NCI-H345 (cell line): ENCODE data around the gene PKP1.
A peak's percentile ranks its signal among the peaks of the same experiment; 100 is the strongest.

Experiments
- DNase-seq: peaks from one replicate; lab custom pipeline; 2025; lab: John Stamatoyannopoulos, UW

PKP1 gene

DNA sequence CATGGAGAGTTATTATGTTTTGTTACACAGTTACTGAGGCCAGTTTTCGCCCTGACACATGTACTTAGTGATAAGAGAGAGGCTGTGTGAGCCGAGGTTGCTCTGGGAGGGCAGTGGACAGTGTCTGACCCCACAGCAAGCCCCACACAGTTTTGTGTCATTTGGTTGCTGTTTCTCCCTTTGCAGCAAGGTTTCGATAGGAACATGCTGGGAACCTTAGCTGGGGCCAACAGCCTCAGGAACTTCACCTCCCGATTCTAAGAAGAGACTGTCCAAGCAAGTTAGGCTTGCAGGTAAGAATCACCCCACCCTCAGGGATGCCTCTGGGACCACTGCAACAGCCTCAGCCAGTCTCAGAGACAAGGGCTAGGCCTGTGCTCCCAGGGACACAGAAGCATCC, 45.3 kb downstream of the PKP1 start:
- no peak for DNase-seq

GRCh38 chr1:201329286-201329685, 46.0 kb downstream of the PKP1 start:
- DNase-seq: no peak

DNA sequence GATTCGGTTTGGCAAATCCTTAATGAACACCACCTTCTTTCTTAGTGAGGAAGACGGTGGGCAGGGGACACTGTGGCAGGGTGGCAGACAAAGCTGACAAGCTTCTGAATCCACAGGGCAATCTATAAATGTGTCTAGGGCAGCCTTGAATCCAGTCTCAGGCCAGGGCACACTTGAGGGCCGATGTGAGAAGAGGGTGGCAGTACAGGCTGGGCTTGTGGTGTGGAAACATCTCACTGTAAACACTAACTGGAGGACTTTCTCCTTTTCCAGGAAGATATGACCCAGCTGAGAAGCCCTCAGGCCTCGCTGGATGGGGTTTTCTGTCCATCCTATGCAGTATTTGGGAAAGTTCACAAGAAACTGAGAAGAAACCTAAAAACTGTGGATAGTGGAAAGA, 46.5 kb downstream of the PKP1 start:
- no peak for DNase-seq

DNA sequence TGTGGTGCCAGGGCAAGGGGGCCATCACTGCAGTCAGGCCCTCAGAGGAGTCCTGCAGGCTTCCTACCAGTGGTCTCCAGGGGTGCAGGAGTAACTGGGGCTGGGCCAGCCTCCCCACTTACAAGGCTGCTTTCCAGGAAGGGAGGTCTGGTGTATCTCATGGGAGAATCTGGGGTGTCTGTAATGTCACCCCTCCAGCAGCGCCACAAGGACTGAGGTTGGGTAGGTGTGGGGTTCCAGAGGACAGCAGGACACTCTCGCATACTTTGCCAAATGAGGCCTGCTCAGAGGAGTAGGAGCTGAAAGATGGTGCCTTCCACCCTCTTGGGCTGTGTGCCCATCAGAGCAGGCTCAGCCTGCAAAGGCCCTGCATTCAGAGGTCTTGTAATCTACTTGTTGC, 47.2 kb downstream of the PKP1 start:
- no peak for DNase-seq

DNA sequence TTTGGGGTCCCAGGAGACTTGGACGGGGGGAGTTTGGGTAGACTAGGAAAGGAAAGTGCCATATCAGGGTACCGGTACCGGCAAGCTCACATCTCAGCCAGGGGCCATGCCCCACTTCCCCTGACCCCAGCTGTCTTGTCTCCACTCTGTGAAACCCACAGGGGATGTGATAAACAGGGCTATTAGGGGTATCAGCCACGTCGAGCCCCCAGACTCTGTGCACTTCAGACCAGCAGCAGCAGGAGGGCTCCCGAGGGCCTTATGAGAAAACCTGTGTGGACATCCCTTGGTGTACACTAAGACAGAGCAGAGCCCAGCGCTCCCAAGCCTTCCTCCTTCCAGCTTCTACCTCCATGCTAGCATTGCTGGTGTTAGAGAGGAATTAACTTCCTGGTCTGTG, 47.9 kb downstream of the PKP1 start:
- no peak for DNase-seq

- DNase-seq: no peak
These were observed 48.7 kb downstream of the PKP1 start for GRCh38 chr1:201332021-201332420.

DNA sequence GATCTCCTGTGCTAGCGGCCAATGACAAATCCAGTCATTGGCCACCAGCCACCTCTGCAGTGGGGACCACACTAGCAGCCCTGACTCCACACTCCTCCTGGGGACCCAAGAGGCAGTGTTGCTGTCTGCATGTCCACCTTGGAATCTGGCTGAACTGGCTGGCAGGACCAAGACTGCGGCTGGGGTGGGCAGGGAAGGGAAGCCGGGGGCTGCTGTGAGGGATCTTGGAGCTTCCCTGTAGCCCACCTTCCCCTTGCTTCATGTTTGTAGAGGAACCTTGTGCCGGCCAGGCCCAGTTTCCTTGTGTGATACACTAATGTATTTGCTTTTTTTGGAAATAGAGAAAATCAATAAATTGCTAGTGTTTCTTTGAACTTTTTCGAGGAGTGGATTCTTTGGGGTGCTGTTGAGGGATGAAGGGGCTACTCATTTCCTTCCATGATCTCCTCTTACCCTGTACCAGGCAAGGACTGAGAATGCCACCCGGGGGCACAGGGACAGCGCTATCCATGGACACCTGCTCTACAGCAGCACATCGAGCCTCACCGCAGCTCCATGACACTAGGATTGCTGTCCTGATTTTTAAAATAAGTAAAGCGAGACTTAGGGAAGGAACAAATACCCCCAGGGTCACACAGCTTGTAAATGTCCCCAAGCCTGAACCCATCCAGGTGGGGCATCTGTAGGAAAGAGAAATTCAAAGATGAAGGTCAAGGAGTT, 49.5 kb downstream of the PKP1 start:
- DNase-seq: no peak

GRCh38 chr1:201334325-201335173, 51.2 kb downstream of the PKP1 start:
- no peak for DNase-seq

- DNase-seq: no peak
These were observed 52.0 kb downstream of the PKP1 start for GRCh38 chr1:201335174-201335870.

DNA sequence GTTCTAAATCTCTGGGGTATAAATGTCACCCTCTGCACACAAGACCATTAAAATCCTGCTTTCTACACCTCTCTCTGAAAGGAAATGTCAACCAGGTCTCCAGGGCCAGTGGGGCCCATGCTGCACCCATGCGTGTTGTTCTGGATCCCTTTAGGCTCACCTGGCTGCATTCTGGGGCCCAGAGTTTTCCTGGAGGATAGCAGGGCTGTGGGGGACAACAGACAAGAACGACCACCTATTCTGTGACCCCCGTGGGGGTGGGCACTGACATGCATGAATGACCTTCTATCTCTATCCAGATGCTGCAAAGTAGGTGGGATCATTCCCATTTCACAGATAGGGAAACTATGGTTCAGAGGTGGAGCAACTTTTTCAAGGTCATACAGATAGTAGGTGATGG, 52.6 kb downstream of the PKP1 start:
- DNase-seq: no peak

- DNase-seq: no peak
These were observed 53.6 kb downstream of the PKP1 start for GRCh38 chr1:201336711-201337450.

DNA sequence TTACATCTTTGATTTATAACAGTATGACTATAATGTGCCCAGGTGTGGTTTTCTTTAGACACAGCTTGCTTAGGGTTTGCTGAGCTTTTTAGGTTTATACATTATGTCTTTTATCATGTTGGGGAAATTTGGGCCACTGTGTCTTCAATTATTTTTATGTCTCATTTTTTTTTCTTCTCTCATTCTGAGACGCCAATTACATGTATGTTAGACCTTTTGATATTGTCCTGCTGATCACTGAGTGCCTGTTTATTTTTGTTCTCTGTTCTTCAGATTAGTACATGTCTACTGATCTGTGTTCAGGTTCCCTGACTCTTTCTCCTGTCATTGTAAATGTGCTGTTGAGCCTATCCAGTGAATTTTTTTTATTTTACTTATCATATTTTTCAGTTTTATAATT, 58.1 kb downstream of the PKP1 start:
- DNase-seq: no peak

DNA sequence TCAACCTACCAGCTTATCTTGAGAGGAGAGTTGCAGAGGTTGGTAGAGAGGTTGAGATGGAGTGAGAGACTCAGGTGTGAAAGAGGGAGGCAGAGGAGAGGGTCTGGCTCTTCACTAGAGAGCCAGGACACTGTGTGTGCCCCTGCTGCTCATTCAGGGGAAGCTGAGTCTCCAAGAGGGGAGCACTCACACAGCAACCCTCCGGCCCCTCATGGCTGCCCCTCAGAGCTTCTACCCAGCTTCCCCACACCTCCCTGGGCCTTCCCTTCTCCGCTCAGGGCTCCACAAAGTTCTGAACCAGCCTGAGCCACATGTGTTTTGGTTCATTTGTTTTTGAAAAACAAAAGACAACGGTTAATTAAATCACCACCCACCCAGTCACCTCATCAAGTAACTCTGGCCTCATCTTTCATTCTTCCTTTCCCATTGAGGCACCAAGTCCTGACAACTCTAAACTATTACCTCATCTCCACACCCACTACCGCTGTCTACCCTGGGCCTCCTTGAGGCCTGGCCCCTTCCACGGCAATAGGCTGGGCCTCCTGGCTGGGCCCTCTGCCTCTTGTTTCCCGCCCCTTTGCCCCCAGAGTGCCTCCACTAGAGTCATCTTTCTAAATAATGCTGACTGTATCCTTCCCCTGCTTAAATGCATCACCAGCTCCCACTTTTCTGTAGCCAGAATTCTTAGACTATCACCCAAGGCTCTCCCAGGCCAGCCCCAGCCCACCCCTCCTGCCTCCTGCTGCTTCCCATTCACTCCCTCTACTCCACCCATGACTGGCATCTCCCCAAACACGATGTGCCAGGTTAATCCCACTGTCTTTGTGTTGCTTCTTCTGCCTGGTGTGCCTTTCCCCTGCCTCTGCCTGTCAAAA, 61.1 kb downstream of the PKP1 start:
- peak; percentile 3 for DNase-seq

DNA sequence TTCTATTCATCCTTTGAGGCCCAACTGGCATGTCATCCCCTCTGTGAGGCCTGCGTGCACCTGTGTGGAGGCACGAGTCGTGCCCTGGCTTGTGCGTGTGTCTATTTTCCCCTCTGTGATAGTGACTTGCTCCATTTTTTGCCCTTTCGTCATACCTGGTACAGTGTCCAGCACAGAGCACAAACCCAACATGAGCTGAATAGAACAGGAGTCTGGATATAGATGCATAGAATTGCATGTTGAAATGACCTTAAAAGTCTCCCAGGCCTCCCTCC, 61.7 kb downstream of the PKP1 start:
- DNase-seq: no peak

- peak; percentile 17 for DNase-seq
These were observed 63.1 kb downstream of the PKP1 start for GRCh38 chr1:201346337-201346939.

DNA sequence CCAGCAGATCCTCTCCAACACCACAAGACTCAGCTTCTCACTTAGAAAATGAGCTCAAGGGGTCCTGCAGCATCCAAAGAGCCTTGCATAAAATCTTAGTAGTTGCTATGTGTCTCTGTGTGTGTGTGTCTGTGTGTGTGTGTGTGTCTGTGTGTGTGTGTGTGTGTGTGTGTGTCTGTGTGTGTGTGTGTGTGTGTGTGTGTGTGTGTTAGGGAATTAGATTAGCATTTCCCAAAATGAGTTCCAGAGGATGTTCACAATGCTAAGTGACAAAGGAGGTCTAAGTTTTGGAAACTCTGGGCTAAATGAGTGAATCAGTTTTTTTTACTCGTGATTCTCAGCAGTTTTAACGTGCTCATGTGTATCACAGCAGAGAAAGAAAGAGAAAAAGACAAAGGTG, 63.7 kb downstream of the PKP1 start:
- DNase-seq: no peak

DNA sequence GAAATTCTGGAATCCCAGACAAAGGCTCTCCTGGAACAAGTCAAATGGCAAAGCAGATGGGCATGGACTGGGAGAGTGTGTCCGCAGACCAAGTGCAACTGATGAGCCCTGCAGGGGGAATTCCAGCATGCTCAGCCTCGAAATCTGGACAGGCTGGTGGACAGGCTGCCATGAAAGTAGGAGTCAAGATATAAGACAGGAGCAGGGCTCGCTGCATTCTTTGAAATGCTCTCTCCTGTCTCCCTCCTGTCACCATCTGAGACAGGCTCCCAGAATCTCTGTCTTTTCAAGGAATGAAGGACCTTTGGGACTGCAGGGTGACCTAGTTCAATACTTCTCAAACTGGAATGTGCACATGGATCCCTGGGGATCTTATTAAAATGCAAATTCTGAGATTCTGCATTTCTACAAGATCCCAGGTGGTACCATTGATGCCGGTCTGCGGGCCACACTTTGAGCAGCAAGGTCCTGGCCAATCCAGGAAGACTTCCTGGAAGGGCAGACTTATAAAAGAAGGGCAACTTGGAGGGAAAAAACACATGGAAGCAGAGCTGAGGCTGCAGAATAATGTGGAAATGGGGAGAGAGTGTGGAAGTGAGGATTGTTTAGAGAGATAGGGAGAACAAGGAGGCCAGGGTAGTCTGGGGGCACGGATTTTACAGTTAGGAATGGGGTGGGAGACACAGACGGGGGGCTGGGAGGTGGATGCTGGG, 64.3 kb downstream of the PKP1 start:
- no peak for DNase-seq

DNA sequence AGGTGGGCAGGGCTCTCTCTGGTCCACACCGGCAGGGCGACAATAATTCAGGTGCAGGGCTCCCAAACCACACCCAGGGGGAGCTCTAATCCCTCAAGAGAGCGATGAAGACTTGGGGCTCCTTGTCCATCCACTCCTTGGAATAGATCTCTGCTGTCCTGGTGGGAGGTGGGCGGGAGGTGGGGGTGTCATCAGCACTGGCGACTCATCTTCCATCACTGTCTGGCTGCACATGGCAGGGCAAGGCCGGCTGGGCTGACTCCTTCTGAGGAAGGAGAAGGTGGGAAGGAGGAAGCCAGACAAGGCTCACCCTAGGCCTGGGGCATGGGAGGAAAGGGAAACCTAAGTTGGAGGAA, 64.9 kb downstream of the PKP1 start:
- DNase-seq: peak; percentile 32

DNA sequence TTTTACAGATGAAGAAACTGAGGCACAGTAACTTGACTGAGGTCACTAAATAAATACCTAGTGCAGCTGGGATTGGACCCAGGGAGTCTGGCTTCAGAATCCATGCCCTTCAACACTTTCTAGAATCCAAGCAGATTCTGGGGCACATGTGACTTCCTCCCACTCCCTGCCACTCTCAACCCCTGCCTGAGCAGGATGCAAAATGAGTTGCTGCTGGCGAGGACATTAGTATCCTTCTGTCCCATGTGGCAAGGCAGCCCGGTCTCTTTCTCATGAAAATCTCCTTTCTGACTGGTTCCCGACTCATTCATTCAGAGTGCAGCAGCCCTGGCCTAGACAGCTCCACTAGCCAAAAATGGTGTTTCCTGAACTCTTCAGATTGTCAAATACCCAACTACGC, 65.8 kb downstream of the PKP1 start:
- DNase-seq: no peak

GRCh38 chr1:201350361-201350725, 67.0 kb downstream of the PKP1 start:
- no peak for DNase-seq

- DNase-seq: no peak
These were observed 67.6 kb downstream of the PKP1 start for GRCh38 chr1:201350884-201351283.
